HepG2 (cell line): Measurements from ENCODE around the gene CDKN2AIP. TPM values are rescaled to one million over a fixed set of nuclear protein-coding genes. Genes with fewer than 3 reads are reported as not detected.

Source experiments
- ARHGAP35 ChIP-seq: sonication (generic); formaldehyde crosslinking; IDR thresholded peaks from 2 replicates; pipeline ENCODE4 v1.9.0; 2022; ENCODE audit warnings: mild to moderate bottlenecking, inconsistent platforms, moderate library complexity, missing genetic modification reagents, borderline replicate concordance
- ARID3A ChIP-seq: IDR thresholded peaks from 2 replicates; pipeline ENCODE4 v1.6.1; 2012; ENCODE audit warnings: low read depth, low read length, improper control_type of control experiment
- BORCS8-MEF2B ChIP-seq: sonication (generic); formaldehyde crosslinking; IDR thresholded peaks from 2 replicates; pipeline ENCODE4 v1.8.0; 2022; ENCODE audit warnings: mild to moderate bottlenecking, missing genetic modification reagents
- CEBPB ChIP-seq: IDR thresholded peaks from 2 replicates; pipeline ENCODE4 v1.6.1; 2011; ENCODE audit warnings: low read depth, low read length, improper control_type of control experiment, borderline replicate concordance
- CEBPG ChIP-seq: IDR thresholded peaks from 2 replicates; pipeline ENCODE4 v1.6.1; 2016
- FIP1L1 ChIP-seq: fragments of 200-400 bp; formaldehyde crosslinking; IDR thresholded peaks from 2 replicates; pipeline ENCODE4 v1.6.1; 2018; ENCODE audit warnings: low read depth, mild to moderate bottlenecking, low read length, moderate library complexity, borderline replicate concordance; ENCODE audit not compliant: insufficient read depth
- FOXA3 ChIP-seq: IDR thresholded peaks from 2 replicates; pipeline ENCODE4 v1.6.1; 2016; ENCODE audit warnings: missing genetic modification reagents, missing compliant biosample characterization
- GMEB1 ChIP-seq: sonication (generic); formaldehyde crosslinking; IDR thresholded peaks from 2 replicates; pipeline ENCODE4 v1.5.1; 2020; ENCODE audit warnings: missing genetic modification reagents, mild to moderate bottlenecking, borderline replicate concordance
- KDM4B ChIP-seq: sonication (generic); formaldehyde crosslinking; IDR thresholded peaks from 2 replicates; pipeline ENCODE4 v1.4.0; 2020; ENCODE audit warnings: missing genetic modification reagents
- NAIF1 ChIP-seq: sonication (generic); formaldehyde crosslinking; IDR thresholded peaks from 2 replicates; pipeline ENCODE4 v1.5.0; 2020; ENCODE audit warnings: mild to moderate bottlenecking, missing genetic modification reagents, borderline replicate concordance
- TBP ChIP-seq: sonication (generic); formaldehyde crosslinking; IDR thresholded peaks from 2 replicates; pipeline ENCODE4 v1.5.0; 2020; ENCODE audit warnings: missing genetic modification reagents
- TRAFD1 ChIP-seq: sonication (generic); formaldehyde crosslinking; IDR thresholded peaks from 2 replicates; pipeline ENCODE4 v1.5.1; 2020; ENCODE audit warnings: missing genetic modification reagents, mild to moderate bottlenecking, borderline replicate concordance
- ZBTB34 ChIP-seq: sonication (generic); formaldehyde crosslinking; IDR thresholded peaks from 2 replicates; pipeline ENCODE4 v1.8.0; 2022; ENCODE audit warnings: mild to moderate bottlenecking, missing genetic modification reagents
- polyA plus RNA-seq, 8 experiments: library from polyadenylated mRNA; depleted of rRNA in 3 of 8; stranded (reverse) in 7 of 8; unstranded in 1 of 8; fragments of >200 nt; fragmentation: Illumina TruSeq in 4 of 8; extraction: Trizol in 4 of 8; gene quantifications; 2 replicates each; pipeline versions ENCODE4 v1.2.1 to v1.2.3, GENCODE V29; 2011 to 2016; ENCODE audit warnings: low read depth in 4 of 8, missing spikeins in 1 of 8, mixed read lengths in 1 of 8; ENCODE audit not compliant: insufficient read depth in 1 of 8
- total RNA-seq, 5 experiments: library from RNA; depleted of rRNA; stranded (reverse); fragments of >200 nt; fragmentation: Illumina TruSeq; extraction: Trizol; gene quantifications; 2 replicates each; pipeline ENCODE4 v1.2.3, GENCODE V29; 2016; ENCODE audit warnings: low read depth in 1 of 5
- TF ChIP-seq, protein P1 (sequence below): sonication (generic); formaldehyde crosslinking; IDR thresholded peaks from 2 replicates; pipeline ENCODE4 v1.5.0; 2020; ENCODE audit warnings: mild to moderate bottlenecking, missing genetic modification reagents, moderate library complexity
- TF ChIP-seq, protein P2 (sequence below): sonication (generic); formaldehyde crosslinking; IDR thresholded peaks from 2 replicates; pipeline ENCODE4 v1.4.0; 2020; ENCODE audit warnings: mild to moderate bottlenecking, missing genetic modification reagents

The CDKN2AIP gene
- total and polyA plus RNA-seq, 2 of the 13 experiments (the other 11 are each of a cell fraction or from before 2014, with no cell fraction given): 17.0 to 18.7 TPM

GRCh38 chr4:183468210-183469095 lies 24.0 kb downstream of the CDKN2AIP start (continued):
- peak; percentile 73; the same call in 1 of the 2 replicates for TF ChIP-seq ARID3A
- TF ChIP-seq, protein P1, sequence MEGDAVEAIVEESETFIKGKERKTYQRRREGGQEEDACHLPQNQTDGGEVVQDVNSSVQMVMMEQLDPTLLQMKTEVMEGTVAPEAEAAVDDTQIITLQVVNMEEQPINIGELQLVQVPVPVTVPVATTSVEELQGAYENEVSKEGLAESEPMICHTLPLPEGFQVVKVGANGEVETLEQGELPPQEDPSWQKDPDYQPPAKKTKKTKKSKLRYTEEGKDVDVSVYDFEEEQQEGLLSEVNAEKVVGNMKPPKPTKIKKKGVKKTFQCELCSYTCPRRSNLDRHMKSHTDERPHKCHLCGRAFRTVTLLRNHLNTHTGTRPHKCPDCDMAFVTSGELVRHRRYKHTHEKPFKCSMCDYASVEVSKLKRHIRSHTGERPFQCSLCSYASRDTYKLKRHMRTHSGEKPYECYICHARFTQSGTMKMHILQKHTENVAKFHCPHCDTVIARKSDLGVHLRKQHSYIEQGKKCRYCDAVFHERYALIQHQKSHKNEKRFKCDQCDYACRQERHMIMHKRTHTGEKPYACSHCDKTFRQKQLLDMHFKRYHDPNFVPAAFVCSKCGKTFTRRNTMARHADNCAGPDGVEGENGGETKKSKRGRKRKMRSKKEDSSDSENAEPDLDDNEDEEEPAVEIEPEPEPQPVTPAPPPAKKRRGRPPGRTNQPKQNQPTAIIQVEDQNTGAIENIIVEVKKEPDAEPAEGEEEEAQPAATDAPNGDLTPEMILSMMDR: no peak
- no peak for TF ChIP-seq GMEB1 (CRISPR knock-in tag)
- TF ChIP-seq NAIF1: no peak
- TF ChIP-seq KDM4B: no peak
- TF ChIP-seq CEBPB: peak; percentile 83
- TF ChIP-seq, protein P2, sequence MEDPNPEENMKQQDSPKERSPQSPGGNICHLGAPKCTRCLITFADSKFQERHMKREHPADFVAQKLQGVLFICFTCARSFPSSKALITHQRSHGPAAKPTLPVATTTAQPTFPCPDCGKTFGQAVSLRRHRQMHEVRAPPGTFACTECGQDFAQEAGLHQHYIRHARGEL (CRISPR knock-in tag): no peak
- TF ChIP-seq TBP (CRISPR knock-in tag): no peak
- no peak for TF ChIP-seq FIP1L1
- no peak for TF ChIP-seq BORCS8-MEF2B (CRISPR knock-in tag)
- no peak for TF ChIP-seq TRAFD1 (CRISPR knock-in tag)
- TF ChIP-seq FOXA3 (CRISPR knock-in tag): peak; percentile 87
- peak; percentile 50; the same call in 1 of the 2 replicates for TF ChIP-seq CEBPG (CRISPR knock-in tag)
- no peak for TF ChIP-seq ARHGAP35 (CRISPR knock-in tag)
- TF ChIP-seq ZBTB34 (CRISPR knock-in tag): no peak
